Mammary epithelial cell (primary cell): ENCODE measurements around the gene AJAP1.

Source experiments
- CTCF ChIP-seq, 2 donors: IDR thresholded peaks in 1 of 2; conservative IDR thresholded peaks in 1 of 2; 2 replicates each; pipeline ENCODE4 v1.5.1; 2011 to 2012; ENCODE audit warnings: inconsistent platforms in 2 of 2, low read length in 2 of 2, mild to moderate bottlenecking in 2 of 2, control low read depth in 1 of 2, low read depth in 1 of 2; ENCODE audit not compliant: insufficient read depth in 1 of 2; ENCODE audit errors: extremely low read depth in 1 of 2
- EZH2 ChIP-seq: IDR thresholded peaks from 2 replicates; pipeline ENCODE4 v1.6.1; 2012; ENCODE audit warnings: low read length, inconsistent platforms, borderline replicate concordance

DNA sequence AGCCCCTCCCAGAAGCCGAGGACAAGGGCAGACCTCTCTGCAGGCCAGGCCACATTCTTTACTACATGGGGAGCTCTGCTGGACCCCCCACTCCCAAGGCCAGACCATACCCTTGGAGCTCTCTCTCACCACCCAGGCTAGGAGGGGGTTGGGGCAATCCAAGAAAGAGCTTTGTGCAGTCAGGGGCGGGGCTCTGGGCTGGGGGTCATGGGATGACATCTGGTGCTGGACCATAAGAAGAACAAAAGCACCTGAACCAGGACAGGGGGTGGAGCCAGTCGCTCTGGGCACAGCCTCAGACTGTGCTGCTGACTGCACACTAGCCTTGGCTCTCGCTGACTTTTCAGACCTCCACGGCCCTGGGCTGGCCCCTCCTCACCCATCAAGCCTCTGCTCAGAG, 23.1 kb upstream of the AJAP1 start:
- TF ChIP-seq EZH2 = no peak
- no peak for TF ChIP-seq CTCF (conservative IDR thresholded peaks at IDR 0.05 in 1 of 2, IDR thresholded peaks at IDR 0.05 in 1 of 2; ENCODE audit: extremely low read depth in 1 of 2, insufficient read depth in 1 of 2, low read depth in 1 of 2, low read length in 2 of 2)
